Cardiac septum (tissue), 1 donor: ENCODE results near the gene MCHR2. TPM values are rescaled to one million over a fixed set of nuclear protein-coding genes. Genes with fewer than 3 reads are reported as not detected.

Experiments used
- DNase-seq: peaks from one replicate; pipeline ENCODE4 v3.0.0-alpha.2; 2020; ENCODE audit warnings: low spot score
- intact Hi-C: fragments of 100-400 bp; cut with DNase I; formaldehyde crosslinking; loops from one replicate; pipeline ENCODE4 v1.14.0; 2022
- total RNA-seq: library from RNA; stranded (reverse); fragmentation: NEBNext Ultra II Directional; extraction: Animal tissue kit (Norgen Biotek cat#: 25700); gene quantifications from one replicate; pipeline ENCODE4 v1.2.1, GENCODE V29; 2021
- donor health status: DM: no; HTN: no; CAD: no.

Gene MCHR2
- total RNA-seq, 1 donor from 2014 or later: not detected

DNA sequence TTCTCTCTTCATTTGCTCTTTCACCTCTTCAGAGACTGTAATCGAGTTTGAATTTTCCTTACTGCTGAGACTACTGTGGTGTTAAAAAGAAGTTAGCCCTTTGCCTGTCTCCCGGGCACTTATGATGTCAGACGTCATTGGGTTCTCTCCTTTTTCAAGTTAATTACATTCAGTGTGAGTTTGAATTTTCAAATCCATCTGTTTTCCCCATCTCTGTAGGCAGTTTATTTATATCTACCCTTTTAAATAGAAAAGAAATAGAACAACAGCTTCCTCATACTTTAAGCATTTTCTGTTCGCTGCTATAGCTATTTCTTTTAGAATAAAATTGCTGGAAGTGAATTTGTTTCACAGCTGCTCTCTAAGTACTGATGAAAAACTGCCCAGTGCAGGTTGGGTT, 81.4 kb downstream of the MCHR2 start:
- intact Hi-C loops: no loop called here
- DNase-seq: no peak

DNA sequence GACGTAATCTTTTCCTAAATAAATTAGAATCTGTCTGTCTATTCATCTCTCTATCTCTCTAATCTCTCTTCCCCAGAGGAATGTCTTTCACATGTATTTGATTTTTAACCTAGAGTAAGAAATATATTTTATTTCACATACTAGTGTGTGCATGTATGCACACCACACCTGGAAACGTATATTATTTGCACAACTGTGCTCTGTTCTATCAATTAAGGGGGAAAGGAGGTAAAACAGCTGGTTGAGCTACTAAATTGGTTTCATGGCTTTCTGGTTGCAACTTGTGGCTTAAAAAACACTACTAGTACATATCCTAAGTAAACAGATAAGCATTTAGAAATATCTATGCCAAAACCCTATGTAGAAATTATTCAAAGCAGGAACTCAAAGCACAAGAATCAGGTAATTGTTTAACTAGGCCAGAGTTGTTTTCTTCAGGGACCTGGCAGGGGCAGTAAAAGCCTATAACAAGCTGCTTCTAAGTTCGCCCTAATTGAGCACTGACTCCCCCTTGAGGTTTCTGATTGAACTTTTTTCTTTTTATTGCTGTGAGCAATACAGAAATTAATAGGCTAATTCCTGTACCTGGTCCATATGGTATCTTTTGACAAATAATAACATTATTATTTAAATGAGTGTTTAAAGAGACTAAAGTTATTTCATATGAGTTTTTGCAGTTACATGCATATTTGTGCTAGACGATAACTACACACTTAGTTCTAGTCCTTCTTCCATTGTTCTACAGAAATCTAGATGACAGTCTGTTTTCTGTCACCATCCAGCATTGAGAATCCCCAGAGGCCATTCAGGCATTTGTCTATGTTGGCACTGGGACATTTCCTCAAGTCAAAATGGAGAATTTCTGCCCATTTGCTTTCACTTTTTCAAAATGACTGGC, 88.6 kb downstream of the MCHR2 start:
- DNase-seq: no peak

DNA sequence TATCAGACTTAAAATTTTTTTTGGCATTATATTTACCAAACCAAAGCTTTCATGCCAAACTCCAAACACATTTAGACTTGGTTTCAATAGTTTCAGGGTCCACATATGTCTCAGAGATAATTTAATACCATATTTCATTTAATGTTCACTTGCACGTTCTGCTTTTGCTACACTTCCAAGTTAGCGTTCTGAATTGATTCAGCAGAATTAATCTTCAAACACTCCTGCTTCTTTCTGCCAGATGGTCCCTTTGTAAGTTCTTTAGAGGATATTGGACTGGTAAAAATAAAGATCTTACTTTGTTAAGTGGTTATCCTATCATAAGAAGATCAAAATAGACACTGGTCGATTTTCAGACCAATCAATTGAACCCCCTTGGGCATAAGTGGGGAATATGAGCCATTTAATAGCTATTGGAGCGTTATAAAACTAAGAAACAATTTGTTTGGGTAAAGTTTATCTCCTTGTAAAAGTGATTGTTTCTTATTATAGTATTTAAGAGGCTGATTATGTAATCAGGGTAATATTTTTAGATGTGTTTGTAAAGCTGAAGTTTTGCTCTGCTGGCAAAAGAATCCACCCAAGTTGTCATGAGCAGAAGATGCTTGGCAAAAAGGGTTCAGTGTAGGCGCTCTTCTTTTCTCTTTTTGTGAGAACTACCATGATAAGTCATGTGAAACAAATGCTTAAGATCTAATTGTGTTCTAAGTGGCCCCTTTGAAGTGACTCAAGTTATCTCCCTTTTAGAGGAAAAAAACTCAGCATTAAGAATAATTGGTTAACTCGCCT, 92.2 kb downstream of the MCHR2 start:
- DNase-seq: no peak
- intact Hi-C loops: no loop called here

More for the DNA sequence above, 88.6 kb downstream of the MCHR2 start:
- intact Hi-C loops: no loop called here

DNA sequence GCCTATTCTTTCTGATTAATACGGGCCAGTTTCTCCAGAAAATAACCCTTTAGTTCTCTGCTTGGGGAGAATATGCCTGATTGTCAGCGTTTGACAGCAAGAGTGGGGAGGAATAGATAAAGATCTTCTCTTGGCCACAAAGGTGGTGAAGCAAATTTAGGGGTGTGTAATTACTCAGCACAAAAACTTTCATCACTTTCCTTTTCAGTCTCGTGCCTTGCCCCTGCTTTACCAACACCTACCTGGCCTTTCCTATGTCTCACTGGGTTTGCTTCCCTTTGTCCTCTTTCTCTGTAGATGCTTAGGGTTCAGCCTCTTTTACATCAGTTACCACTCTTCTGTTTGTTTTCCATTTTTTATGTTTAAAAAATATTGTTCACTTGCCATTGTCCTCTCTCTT, 99.2 kb downstream of the MCHR2 start:
- intact Hi-C loops: no loop called here

DNA sequence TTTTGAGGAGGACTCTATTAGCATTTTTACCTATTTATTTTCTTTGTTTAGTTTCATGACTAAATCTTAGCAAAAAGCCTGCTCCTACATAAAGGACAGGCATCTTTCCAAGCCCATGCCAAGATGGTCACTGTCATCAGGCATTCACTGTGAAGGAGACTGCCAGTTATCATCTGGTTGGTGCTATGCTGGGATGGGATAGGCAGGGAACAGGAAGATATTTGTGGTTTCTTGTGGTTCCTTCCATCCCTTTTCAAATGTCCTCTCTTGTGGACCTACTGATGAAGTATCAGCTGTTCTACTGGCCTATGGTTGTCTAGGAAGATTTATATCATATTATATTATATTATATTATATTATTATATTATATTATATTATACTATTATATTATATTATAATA, 107.0 kb downstream of the MCHR2 start:
- no peak for DNase-seq
- intact Hi-C loops: no loop called here

More for the DNA sequence above, 99.2 kb downstream of the MCHR2 start:
- no peak for DNase-seq

DNA sequence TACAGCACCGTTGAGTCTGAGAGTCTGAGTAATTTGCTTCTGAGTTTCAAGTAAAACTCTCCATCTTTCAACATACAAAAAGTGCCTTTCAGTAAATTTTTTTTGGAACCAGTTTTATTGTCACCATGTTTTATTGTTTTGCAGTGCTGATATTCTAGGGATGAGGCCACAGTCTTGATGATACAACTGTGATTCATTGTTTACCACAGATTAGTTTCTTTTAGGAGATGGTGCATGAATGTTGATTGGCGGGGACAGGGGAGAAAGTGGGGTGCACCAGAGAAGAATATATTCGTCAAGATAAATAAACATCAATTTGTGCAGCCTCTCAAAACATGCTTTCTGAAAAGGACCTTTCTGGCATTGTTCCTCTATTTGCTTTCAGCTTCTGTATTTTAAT, 109.0 kb downstream of the MCHR2 start:
- DNase-seq: no peak
- intact Hi-C loops: no loop called here

DNA sequence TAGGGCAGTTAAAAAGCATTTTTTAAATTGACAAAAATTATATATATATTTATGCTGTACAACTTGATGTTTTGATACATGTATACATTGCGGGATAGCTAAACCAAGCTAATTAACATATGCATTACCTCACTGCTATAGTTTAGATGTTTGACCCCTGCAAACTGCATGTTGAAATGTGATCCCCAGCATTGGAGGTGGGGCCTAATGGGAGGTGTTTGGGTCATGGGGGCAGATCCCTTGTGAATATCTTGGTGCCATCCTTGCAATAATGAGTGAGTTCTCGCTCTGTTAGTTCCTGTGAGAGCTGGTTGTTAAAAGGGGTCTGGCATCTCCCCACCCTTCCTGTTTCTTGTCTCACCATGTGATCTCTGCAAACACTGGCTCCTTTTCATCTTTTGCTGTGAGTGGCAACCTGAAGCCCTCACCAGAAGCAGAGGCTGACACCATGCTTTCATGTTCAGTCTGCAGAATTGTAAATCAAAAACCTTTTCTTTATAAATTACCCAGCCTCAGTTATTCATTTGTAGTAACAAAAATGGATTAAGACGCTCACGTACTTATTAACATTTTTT, 111.8 kb downstream of the MCHR2 start:
- intact Hi-C loops: no loop called here
- DNase-seq: no peak

DNA sequence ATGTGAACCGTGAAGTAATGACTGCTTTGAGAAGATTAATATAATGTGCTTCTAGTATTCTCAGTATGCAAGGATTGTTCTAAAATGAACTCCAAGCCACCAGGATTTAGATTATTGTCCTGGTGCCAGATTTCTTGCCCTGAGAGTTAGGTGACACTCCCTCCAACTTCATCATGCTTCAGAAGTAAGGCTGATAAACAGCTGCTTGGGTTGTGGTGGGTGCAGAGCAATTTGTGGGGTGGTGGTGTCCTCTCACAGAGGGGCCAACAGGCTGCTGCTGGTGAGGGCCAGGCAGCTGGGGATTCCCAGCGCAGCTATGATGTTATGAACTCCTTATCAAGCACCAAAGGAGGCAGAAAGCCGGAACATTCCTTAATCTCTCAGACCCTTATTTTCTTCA, 114.6 kb downstream of the MCHR2 start:
- intact Hi-C loops: no loop called here
- DNase-seq: no peak

DNA sequence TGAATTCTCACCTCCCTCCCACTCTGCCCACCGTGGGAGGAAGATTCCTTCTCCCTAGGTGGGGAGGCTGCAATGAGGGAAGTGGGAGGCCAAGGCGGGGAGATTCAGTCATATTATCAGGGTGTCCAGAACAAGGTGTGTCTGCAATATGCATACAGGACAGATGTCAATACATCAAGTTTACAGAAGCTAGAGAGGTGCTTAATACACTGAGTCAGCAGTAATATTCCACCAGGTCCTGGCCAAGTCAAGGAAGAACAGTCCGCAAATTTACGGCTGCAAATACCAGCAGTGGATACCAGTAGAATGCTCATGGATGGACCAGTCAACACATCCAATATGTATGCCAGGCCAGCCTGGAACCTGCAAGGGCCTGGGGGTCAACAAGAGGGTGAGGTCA, 119.0 kb downstream of the MCHR2 start:
- intact Hi-C loops: no loop called here
- no peak for DNase-seq

DNA sequence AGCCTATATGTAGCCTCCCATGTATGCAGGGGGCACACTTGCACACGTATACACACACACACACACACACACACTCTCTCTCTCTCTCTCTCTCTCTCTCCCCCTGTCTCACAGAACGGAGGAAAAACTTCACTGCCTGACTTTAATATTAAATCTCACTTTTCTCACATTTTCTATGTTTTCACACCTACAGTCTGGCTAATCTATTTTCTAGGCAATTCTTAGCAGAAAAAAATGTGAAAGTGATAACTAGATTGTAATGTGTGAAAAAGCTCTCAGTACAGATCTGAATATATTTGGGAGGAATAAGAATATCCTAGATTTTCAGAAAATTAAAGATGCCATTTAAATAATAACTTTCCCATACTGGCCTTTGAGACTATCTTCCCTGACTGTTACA, 120.9 kb downstream of the MCHR2 start:
- intact Hi-C loops: no loop called here
- no peak for DNase-seq

DNA sequence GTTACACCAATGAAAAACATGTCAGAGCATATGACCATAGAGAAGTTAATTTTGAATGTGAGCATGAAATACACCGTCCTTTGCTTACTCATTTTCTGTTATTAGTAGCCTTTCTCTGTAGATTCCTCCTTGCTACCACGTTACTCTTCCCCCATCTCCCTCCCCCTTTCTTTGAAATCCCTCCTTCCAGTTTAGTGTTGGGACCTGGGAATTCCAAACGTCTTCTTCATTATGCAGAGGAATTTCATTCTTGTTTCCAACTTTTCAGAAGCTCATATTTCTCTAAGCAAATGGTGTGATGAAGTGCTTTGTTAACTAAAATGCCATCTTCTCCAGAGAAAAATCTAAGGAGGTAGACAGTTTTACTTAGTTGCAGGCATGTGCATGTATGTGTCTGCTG, 122.4 kb downstream of the MCHR2 start:
- no peak for DNase-seq
- intact Hi-C loops: no loop called here
